Calu3 (cell line): ENCODE measurements around the gene ITPKB. TPM values are rescaled to one million over a fixed set of nuclear protein-coding genes. Genes with fewer than 3 reads are reported as not detected.

Experiments
- BruUV-seq: library from RNA; stranded (reverse); fragments of 400-500 nt; replicated peaks from 2 replicates; lab custom pipeline; 2021; lab: Mats Ljungman, UMichigan
- CTCF ChIA-PET: fragments of 300-600 bp; sonication (Branson Sonifier 250); formaldehyde crosslinking; loops from one replicate; lab custom pipeline; 2022; ENCODE audit warnings: antibody characterized with exemption; lab: Charles Lee
- DNase-seq: peaks from one replicate; pipeline ENCODE4 v3.0.0; 2022
- H3K27ac Mint-ChIP-seq: one replicate; pipeline ENCODE4 v1.8.0; 2022; ENCODE audit warnings: mixed read lengths; ENCODE audit not compliant: unreplicated experiment
- H3K27me3 Mint-ChIP-seq: one replicate; pipeline ENCODE4 v1.8.0; 2022; ENCODE audit warnings: mixed read lengths; ENCODE audit not compliant: unreplicated experiment
- H3K36me3 Mint-ChIP-seq: one replicate; pipeline ENCODE4 v1.8.0; 2022; ENCODE audit warnings: mild to moderate bottlenecking, moderate library complexity, mixed read lengths; ENCODE audit not compliant: insufficient read depth, unreplicated experiment
- H3K4me1 Mint-ChIP-seq: one replicate; pipeline ENCODE4 v1.8.0; 2022; ENCODE audit warnings: mild to moderate bottlenecking, low read depth, mixed read lengths; ENCODE audit not compliant: unreplicated experiment
- H3K4me3 Mint-ChIP-seq: one replicate; pipeline ENCODE4 v1.8.0; 2022; ENCODE audit warnings: mild to moderate bottlenecking, low read depth, moderate library complexity, mixed read lengths; ENCODE audit not compliant: unreplicated experiment
- H3K9me3 Mint-ChIP-seq: one replicate; pipeline ENCODE4 v1.8.0; 2022; ENCODE audit warnings: low read depth, mixed read lengths; ENCODE audit not compliant: unreplicated experiment
- CTCF ChIP-seq: fragments of 200-600 bp; IDR thresholded peaks from one replicate; pipeline ENCODE4 v1.8.0; 2022; ENCODE audit warnings: antibody characterized with exemption; ENCODE audit not compliant: unreplicated experiment
- intact Hi-C: fragments of 100-400 bp; cut with micrococcal nuclease; formaldehyde crosslinking; loops from one replicate; pipeline ENCODE4 v1.10.0; 2022; ENCODE audit not compliant: unreplicated experiment
- total RNA-seq: library from RNA; stranded (reverse); gene quantifications from 2 replicates; pipeline ENCODE4 v1.2.3, GENCODE V29; 2022

ITPKB gene
- total RNA-seq, 1 experiment from 2014 or later, result 11.8 TPM

- H3K9me3 Mint-ChIP-seq, result no peaks in the 10 kb centered on the region
- peaks cover 5% of the 10 kb centered on the region for H3K4me1 Mint-ChIP-seq
- intact Hi-C loops, result no loop called here
- peaks cover 6% of the 10 kb centered on the region for H3K36me3 Mint-ChIP-seq
- no TSS peak for BruUV-seq
- CTCF ChIA-PET, result interaction anchor here (0.5 to 1.6 kb wide), 2 partner anchors 12 to 13 kb away, joined by 4 to 5 read pairs; no protein-coding TSS in a partner anchor
- no peaks in the 10 kb centered on the region for H3K27me3 Mint-ChIP-seq
- H3K27ac Mint-ChIP-seq, result no peak overlapping the region
- no peak overlapping the region for H3K4me3 Mint-ChIP-seq
- TF ChIP-seq CTCF, result no peak
- no peak for DNase-seq
Measured at GRCh38 chr1:226638001-226638601, 101.0 kb downstream of the ITPKB start.

GRCh38 chr1:226637147-226637935, 101.7 kb downstream of the ITPKB start:
- no peak for TF ChIP-seq CTCF
- Mint-ChIP-seq H3K27ac (no peak overlapping the region), H3K4me3 (no peak overlapping the region), H3K36me3 (peaks cover 6% of the 10 kb centered on the region), H3K27me3 (no peaks in the 10 kb centered on the region), H3K4me1 (no peaks in the 10 kb centered on the region), H3K9me3 (no peaks in the 10 kb centered on the region)
- no peak for DNase-seq
- intact Hi-C loops, result no loop called here
- BruUV-seq, result no TSS peak
- CTCF ChIA-PET, result interaction anchor here (1.4 to 1.6 kb wide), 2 partner anchors 11 to 178 kb away, joined by 3 to 4 read pairs; no protein-coding TSS in a partner anchor

- intact Hi-C loops, result no loop called here
- Mint-ChIP-seq H3K4me3 (no peak overlapping the region), H3K27me3 (no peaks in the 10 kb centered on the region), H3K36me3 (peaks cover 6% of the 10 kb centered on the region), H3K4me1 (no peaks in the 10 kb centered on the region), H3K9me3 (no peaks in the 10 kb centered on the region), H3K27ac (no peak overlapping the region)
- CTCF ChIA-PET, result interaction anchor here (1.4 kb wide), 1 partner anchor 179 kb away, joined by 3 read pairs; no protein-coding TSS in a partner anchor
- no peak for DNase-seq
- no peak for TF ChIP-seq CTCF
- BruUV-seq, result no TSS peak
Measured at GRCh38 chr1:226636847-226637096, 102.3 kb downstream of the ITPKB start.

- CTCF ChIA-PET, result interaction anchor here (0.5 to 4.0 kb wide), 7 partner anchors 9 to 212 kb away, joined by 3 to 19 read pairs (median 5); no protein-coding TSS in a partner anchor
- Mint-ChIP-seq H3K4me1 (no peaks in the 10 kb centered on the region), H3K4me3 (no peak overlapping the region), H3K27me3 (no peaks in the 10 kb centered on the region), H3K36me3 (peaks cover 6% of the 10 kb centered on the region), H3K27ac (no peak overlapping the region), H3K9me3 (no peaks in the 10 kb centered on the region)
- no TSS peak for BruUV-seq
- TF ChIP-seq CTCF, result no peak
- no peak for DNase-seq
- intact Hi-C loops, result no loop called here
Measured at GRCh38 chr1:226635456-226635941, 103.6 kb downstream of the ITPKB start.
